ENCODE data around the gene RPL37.

The RPL37 gene

GRCh38 chr5:40828690-40829661 is 6.0 kb downstream of the RPL37 start:
- no peak for TF ChIP-seq EGR1 (IDR thresholded peaks at IDR 0.05)
- TF ChIP-seq CEBPB (IDR thresholded peaks at IDR 0.05), result no peak
- TF ChIP-seq MAX (IDR thresholded peaks at IDR 0.05), result no peak
- no peak for TF ChIP-seq TCF12 (IDR thresholded peaks at IDR 0.05; ENCODE audit: low read depth)
- no peak for TF ChIP-seq YY1 (IDR thresholded peaks at IDR 0.05; ENCODE audit: low read depth)
- no peak for TF ChIP-seq NFIC (IDR thresholded peaks at IDR 0.05)
- no peak for TF ChIP-seq USF1 (IDR thresholded peaks at IDR 0.05)
- no peak for TF ChIP-seq REST (IDR thresholded peaks at IDR 0.05; ENCODE audit: low read depth)
- no peak for TF ChIP-seq CREB1 (IDR thresholded peaks at IDR 0.05; ENCODE audit: low read depth)
- TF ChIP-seq EP300 (IDR thresholded peaks at IDR 0.05; ENCODE audit: borderline replicate concordance), result no peak
- TF ChIP-seq RAD21 (IDR thresholded peaks at IDR 0.05; ENCODE audit: low read depth), result no peak
- no peak for TF ChIP-seq FOXM1 (IDR thresholded peaks at IDR 0.05; ENCODE audit: borderline replicate concordance, low read depth)
- TF ChIP-seq ZBTB7A (IDR thresholded peaks at IDR 0.05; ENCODE audit: low read depth), result no peak
- TF ChIP-seq TAF1 (IDR thresholded peaks at IDR 0.05; ENCODE audit: low read depth), result no peak
- no peak for TF ChIP-seq TEAD4 (IDR thresholded peaks at IDR 0.05)

- TF ChIP-seq CEBPB (IDR thresholded peaks at IDR 0.05), result no peak
- TF ChIP-seq TEAD4 (IDR thresholded peaks at IDR 0.05), result no peak
- no peak for TF ChIP-seq EP300 (IDR thresholded peaks at IDR 0.05; ENCODE audit: borderline replicate concordance)
These were observed 6.9 kb downstream of the RPL37 start for GRCh38 chr5:40828021-40828631.

- no peak for TF ChIP-seq RAD21 (IDR thresholded peaks at IDR 0.05; ENCODE audit: low read depth)
- TF ChIP-seq MAX (IDR thresholded peaks at IDR 0.05), result no peak
- no peak for TF ChIP-seq CEBPB (IDR thresholded peaks at IDR 0.05)
These were observed 7.6 kb downstream of the RPL37 start for GRCh38 chr5:40827188-40827977.

GRCh38 chr5:40826489-40827187 is 8.4 kb downstream of the RPL37 start:
- TF ChIP-seq REST (IDR thresholded peaks at IDR 0.05; ENCODE audit: low read depth) (no peak), YY1 (IDR thresholded peaks at IDR 0.05; ENCODE audit: low read depth) (no peak), RAD21 (IDR thresholded peaks at IDR 0.05; ENCODE audit: low read depth) (no peak), CREB1 (IDR thresholded peaks at IDR 0.05; ENCODE audit: low read depth) (no peak), ZBTB7A (IDR thresholded peaks at IDR 0.05; ENCODE audit: low read depth) (no peak)

- TF ChIP-seq FOXM1 (IDR thresholded peaks at IDR 0.05; ENCODE audit: borderline replicate concordance, low read depth) (no peak), YY1 (IDR thresholded peaks at IDR 0.05; ENCODE audit: low read depth) (no peak), ZBTB7A (IDR thresholded peaks at IDR 0.05; ENCODE audit: low read depth) (no peak), EP300 (IDR thresholded peaks at IDR 0.05; ENCODE audit: borderline replicate concordance) (no peak)
These were observed 11.6 kb downstream of the RPL37 start for GRCh38 chr5:40823459-40823858.

Data from Ishikawa (cell line).